22Rv1 (cell line): ENCODE results near the gene ALS2CL.
A peak's percentile ranks its signal among the peaks of the same experiment; 100 is the strongest.
"Not testable (repeated sequence)": the region's sequence is repeated elsewhere in the genome, so short reads cannot be mapped to it uniquely, and the experiment has no call there.

Experiments used
- H3K27ac ChIP-seq: fragments of 450-650 bp; 2 replicates; pipeline ENCODE4 v1.5.1; 2017
- ZFX ChIP-seq: fragments of 450-650 bp; IDR thresholded peaks from 2 replicates; pipeline ENCODE4 v1.6.1; 2017; ENCODE audit warnings: antibody characterized with exemption, borderline replicate concordance
- TF ChIP-seq, protein P1 (sequence below): fragments of 450-650 bp; IDR thresholded peaks from 2 replicates; pipeline ENCODE4 v1.5.1; 2017; ENCODE audit warnings: mild to moderate bottlenecking

The ALS2CL gene, protein sequence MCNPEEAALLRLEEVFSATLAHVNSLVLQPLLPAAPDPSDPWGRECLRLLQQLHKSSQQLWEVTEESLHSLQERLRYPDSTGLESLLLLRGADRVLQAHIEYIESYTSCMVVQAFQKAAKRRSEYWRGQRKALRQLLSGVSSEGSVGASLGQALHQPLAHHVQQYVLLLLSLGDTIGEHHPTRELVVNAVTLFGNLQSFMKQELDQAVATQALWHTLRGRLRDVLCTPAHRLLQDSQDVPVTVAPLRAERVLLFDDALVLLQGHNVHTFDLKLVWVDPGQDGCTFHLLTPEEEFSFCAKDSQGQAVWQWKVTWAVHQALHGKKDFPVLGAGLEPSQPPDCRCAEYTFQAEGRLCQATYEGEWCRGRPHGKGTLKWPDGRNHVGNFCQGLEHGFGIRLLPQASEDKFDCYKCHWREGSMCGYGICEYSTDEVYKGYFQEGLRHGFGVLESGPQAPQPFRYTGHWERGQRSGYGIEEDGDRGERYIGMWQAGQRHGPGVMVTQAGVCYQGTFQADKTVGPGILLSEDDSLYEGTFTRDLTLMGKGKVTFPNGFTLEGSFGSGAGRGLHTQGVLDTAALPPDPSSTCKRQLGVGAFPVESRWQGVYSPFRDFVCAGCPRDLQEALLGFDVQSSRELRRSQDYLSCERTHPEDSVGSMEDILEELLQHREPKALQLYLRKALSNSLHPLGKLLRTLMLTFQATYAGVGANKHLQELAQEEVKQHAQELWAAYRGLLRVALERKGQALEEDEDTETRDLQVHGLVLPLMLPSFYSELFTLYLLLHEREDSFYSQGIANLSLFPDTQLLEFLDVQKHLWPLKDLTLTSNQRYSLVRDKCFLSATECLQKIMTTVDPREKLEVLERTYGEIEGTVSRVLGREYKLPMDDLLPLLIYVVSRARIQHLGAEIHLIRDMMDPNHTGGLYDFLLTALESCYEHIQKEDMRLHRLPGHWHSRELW

DNA sequence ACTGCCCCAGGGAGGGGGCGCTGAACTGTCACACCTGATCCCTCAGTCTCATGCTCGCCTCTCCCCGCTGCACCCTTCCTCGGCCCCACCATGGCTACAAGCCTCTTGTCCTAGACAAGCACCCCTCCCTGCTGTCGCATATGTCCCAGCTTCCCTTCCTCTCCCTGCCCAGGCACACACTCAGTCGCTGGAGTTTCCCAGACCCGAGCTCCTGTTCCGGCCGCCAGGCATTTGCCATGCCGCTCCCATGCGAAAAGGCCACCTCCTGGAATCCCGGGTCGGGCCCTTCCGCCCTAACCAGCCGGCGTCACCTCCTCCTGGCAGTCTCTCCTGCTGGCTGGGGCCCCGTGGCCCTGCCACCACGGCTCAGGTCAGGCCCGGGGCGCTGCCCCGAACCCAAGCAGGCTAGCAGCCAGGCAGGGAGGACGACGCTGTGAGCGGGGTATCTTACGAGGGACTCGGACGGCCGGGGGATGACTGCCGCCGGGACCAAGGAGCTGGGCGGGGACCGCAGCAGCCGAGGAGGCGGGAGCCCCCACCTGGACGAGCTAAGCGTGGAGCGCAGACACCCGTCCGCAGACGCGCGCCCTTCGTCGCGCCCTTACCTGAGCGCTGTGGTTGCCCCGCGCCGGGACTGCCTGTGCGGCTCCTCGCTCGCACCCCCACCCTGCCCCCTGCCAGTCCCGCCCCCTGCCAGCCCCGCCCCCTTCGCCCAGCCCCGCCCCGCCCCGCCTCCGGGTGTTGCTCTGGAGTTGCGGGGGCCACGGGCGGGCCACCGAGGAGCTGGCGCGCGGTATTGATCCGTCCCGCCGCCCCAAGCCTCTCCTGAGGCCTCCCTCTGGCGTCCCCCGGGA, at the start of gene ALS2CL:
TSS of gene ALS2CL (minus strand) at position 642 of the 854 bp plus-strand sequence. CDS start 4,239 bp downstream, outside the sequence.
- 0 out of 2 replicates have a peak within 1 kb of the TSS, but pooled peaks have one; percentile 26 for H3K27ac ChIP-seq
- no peak for TF ChIP-seq ZFX
- TF ChIP-seq, protein P1, sequence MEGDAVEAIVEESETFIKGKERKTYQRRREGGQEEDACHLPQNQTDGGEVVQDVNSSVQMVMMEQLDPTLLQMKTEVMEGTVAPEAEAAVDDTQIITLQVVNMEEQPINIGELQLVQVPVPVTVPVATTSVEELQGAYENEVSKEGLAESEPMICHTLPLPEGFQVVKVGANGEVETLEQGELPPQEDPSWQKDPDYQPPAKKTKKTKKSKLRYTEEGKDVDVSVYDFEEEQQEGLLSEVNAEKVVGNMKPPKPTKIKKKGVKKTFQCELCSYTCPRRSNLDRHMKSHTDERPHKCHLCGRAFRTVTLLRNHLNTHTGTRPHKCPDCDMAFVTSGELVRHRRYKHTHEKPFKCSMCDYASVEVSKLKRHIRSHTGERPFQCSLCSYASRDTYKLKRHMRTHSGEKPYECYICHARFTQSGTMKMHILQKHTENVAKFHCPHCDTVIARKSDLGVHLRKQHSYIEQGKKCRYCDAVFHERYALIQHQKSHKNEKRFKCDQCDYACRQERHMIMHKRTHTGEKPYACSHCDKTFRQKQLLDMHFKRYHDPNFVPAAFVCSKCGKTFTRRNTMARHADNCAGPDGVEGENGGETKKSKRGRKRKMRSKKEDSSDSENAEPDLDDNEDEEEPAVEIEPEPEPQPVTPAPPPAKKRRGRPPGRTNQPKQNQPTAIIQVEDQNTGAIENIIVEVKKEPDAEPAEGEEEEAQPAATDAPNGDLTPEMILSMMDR, result no peak; the same call in 1 of the 2 replicates

DNA sequence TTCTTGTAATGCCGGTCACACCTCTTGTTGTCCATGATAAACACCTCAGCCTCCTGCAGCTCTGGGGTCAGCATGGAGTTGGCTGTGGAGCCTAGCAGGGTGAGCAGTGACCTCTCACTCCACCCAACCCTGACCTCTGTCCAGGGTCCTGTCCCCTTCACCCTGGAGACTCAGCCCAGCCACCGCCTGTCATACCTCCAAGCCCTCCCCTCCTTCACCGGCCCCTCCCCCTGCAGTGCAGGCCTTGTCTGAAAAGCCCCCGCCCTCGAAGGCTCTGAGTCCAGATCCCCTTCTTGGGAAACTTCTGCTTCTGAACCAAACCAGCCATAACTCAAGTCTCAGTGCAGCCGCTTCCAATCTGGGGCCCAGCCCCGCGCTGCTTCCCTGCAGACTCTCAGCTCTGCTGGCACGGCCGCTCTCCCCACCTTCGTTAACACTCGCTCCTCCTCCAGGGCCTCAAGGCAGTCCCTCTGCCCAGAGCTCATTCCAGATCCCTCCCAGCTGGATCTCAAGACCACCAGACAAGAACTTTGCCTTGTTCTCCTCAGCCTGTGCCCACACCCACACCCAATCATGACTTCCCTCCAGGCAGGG, 49.6 kb upstream of the ALS2CL start:
- no peak for TF ChIP-seq ZFX
- TF ChIP-seq, protein P1, result no peak
- no peak overlapping the region for H3K27ac ChIP-seq

DNA sequence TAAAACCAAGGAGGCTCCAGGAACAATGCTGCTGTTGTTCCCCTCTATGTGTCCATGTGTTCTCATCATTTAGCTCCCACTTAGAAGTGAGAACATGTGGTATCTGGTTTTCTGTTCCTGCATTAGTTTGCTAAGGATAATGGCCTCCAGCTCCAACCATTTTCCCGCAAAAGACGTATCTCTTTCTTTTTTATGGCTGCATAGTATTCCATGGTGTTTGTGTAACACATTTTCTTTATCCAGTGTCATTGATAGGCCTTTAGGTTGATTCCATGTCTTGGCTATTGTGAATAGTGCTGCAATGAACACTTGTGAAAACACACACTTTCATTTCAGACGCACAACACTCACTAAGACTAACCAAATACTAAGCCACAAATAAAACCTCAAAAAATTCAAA, 46.1 kb upstream of the ALS2CL start:
- H3K27ac ChIP-seq, result not testable (repeated sequence)

DNA sequence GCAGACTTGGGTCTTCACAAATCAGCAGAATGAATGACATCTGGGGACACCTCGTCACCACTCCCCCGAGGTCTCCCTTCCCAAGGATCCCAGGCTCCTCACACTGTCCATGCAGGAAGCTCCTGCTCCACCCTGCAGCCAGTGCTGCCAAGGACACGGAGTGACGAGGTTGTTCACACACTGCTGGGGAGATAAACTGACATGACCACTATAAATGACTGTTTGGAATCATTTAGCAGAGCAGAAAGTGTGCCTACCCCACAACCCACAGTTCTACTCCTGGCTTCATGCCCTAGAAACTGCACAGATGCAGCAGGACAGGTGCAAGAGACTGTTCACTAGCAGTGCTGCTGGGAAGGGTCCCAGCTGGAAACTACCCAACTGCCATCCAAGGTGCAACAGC, 43.9 kb upstream of the ALS2CL start:
- H3K27ac ChIP-seq, result no peak overlapping the region
- TF ChIP-seq, protein P1, result no peak
- TF ChIP-seq ZFX, result no peak

DNA sequence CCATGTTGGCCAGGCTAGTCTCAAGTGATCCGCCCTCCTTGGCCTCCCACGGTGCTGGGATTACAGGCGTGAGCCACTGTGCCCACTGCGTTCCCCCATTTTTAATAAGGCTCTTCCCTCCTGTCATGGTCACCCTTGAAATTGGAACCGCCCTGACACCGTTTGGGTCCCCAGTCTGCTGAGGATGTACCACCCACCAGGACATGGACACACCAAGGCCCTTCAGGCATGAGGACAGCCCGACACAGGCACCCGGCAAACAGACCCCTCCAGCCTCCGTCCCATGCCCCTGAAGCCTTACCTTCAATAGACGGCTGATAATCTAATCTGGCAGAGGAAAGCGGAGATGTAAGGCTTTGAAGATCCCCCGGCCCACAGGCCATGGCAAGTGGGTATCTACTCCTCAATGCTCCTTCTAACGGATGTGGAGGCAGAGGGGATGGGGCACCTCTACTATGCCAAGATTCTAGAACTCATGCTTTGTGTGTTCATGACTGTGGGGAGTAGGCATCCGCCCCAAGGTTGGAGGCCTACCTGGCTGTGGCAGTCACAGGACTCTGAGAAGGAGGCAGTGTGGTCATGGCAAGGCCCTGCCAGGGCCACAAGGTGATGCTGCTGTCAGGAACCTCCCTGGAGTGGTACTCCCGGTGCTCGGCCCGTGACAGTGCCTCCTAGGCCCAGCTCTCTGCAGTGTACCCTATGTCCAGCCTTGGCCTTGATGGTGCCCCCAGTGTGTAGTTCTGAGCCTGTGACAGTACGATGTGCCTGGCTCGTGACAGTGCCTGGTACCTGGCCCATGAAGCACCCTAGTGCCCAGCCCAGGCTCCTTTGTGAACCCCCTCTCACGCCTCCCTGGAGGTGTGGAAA, 42.8 kb upstream of the ALS2CL start:
- no peak for TF ChIP-seq ZFX
- TF ChIP-seq, protein P1, result no peak
- H3K27ac ChIP-seq, result no peak overlapping the region

DNA sequence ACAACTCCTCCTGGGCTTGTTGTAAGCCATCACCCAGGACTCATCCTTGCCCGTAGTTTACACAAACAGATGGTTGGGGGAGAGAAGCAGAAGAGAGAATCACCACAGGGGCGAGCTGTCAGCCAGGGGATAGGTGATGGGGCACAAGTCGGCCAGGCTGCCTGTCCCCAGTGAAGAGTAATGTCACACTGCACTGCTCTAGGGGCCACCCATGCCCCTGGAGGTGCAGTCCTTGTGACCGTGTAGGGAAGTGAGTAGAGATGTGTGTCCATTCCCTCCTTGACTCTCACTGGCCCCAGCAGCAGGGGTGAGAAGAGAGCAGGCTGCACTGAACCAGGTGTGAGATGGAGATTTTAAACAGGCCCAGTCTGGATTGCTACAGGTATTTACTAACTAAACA, 41.3 kb upstream of the ALS2CL start:
- no peak overlapping the region for H3K27ac ChIP-seq
- TF ChIP-seq, protein P1, result no peak
